ENCODE data around the gene ISCU. TPM values are rescaled to one million over a fixed set of nuclear protein-coding genes. Genes with fewer than 3 reads are reported as not detected.

The ISCU gene
- total RNA-seq, 1 donor from 2014 or later = 134 TPM

GRCh38 chr12:108525681-108526080, 36.7 kb upstream of the ISCU start:
- peaks cover 11% of the 10 kb centered on the region for H3K36me3 ChIP-seq (ENCODE audit: control insufficient read depth, insufficient read depth, low read length)
- no peak for TF ChIP-seq CTCF (IDR thresholded peaks at IDR 0.05; ENCODE audit: insufficient read depth, low read length, poor library complexity, severe bottlenecking)
- H3K4me3 ChIP-seq (ENCODE audit: low read depth, low read length) = no peak overlapping the region
- no peaks in the 10 kb centered on the region for H3K27me3 ChIP-seq (ENCODE audit: control insufficient read depth, insufficient read depth, low read length)
- DNase-seq (ENCODE audit: low read depth) = peak; percentile 55

- H3K36me3 ChIP-seq (ENCODE audit: control insufficient read depth, insufficient read depth, low read length) = peaks cover 9% of the 10 kb centered on the region
- no peak for TF ChIP-seq CTCF (IDR thresholded peaks at IDR 0.05; ENCODE audit: insufficient read depth, low read length, poor library complexity, severe bottlenecking)
Measured at GRCh38 chr12:108526482-108527165, 35.8 kb upstream of the ISCU start.

GRCh38 chr12:108527166-108527496, 35.3 kb upstream of the ISCU start:
- no peak for DNase-seq (ENCODE audit: low read depth)
- Histone ChIP-seq H3K27me3 (ENCODE audit: control insufficient read depth, insufficient read depth, low read length) (no peaks in the 10 kb centered on the region), H3K36me3 (ENCODE audit: control insufficient read depth, insufficient read depth, low read length) (peaks cover 9% of the 10 kb centered on the region), H3K4me3 (ENCODE audit: low read depth, low read length) (no peak overlapping the region)
- no peak for TF ChIP-seq CTCF (IDR thresholded peaks at IDR 0.05; ENCODE audit: insufficient read depth, low read length, poor library complexity, severe bottlenecking)

More at GRCh38 chr12:108526482-108527165, 35.8 kb upstream of the ISCU start:
- no peak overlapping the region for H3K4me3 ChIP-seq (ENCODE audit: low read depth, low read length)
- DNase-seq (ENCODE audit: low read depth) = no peak
- no peaks in the 10 kb centered on the region for H3K27me3 ChIP-seq (ENCODE audit: control insufficient read depth, insufficient read depth, low read length)

- Histone ChIP-seq H3K4me3 (ENCODE audit: low read depth, low read length) (no peak overlapping the region), H3K36me3 (ENCODE audit: control insufficient read depth, insufficient read depth, low read length) (peaks cover 4% of the 10 kb centered on the region), H3K27me3 (ENCODE audit: control insufficient read depth, insufficient read depth, low read length) (no peaks in the 10 kb centered on the region)
- DNase-seq (ENCODE audit: low read depth) = no peak
- no peak for TF ChIP-seq CTCF (IDR thresholded peaks at IDR 0.05; ENCODE audit: insufficient read depth, low read length, poor library complexity, severe bottlenecking)
Measured at GRCh38 chr12:108530161-108530560, 32.2 kb upstream of the ISCU start.

GRCh38 chr12:108531929-108532848, 30.2 kb upstream of the ISCU start:
- Histone ChIP-seq H3K36me3 (ENCODE audit: control insufficient read depth, insufficient read depth, low read length) (peaks cover 2% of the 10 kb centered on the region), H3K27me3 (ENCODE audit: control insufficient read depth, insufficient read depth, low read length) (no peaks in the 10 kb centered on the region), H3K4me3 (ENCODE audit: low read depth, low read length) (no peak overlapping the region)
- no peak for DNase-seq (ENCODE audit: low read depth)
- no peak for TF ChIP-seq CTCF (IDR thresholded peaks at IDR 0.05; ENCODE audit: insufficient read depth, low read length, poor library complexity, severe bottlenecking)
